K562 (cell line): ENCODE data around the gene AGPAT1. TPM values are rescaled to one million over a fixed set of nuclear protein-coding genes. Genes with fewer than 3 reads are reported as not detected.
A peak's percentile ranks its signal among the peaks of the same experiment; 100 is the strongest.

Experiments
- BACH1 ChIP-seq: fragments of 200-800 bp; sonication (Bioruptor generic); IDR thresholded peaks from 2 replicates; pipeline ENCODE4 v1.6.1; 2016; ENCODE audit warnings: missing genetic modification characterization, missing compliant biosample characterization
- BRF1 ChIP-seq: IDR thresholded peaks from 3 replicates; pipeline ENCODE4 v1.6.1; 2011; ENCODE audit warnings: borderline replicate concordance, mild to moderate bottlenecking; ENCODE audit not compliant: insufficient read length; ENCODE audit errors: extremely low read depth
- C11orf30 ChIP-seq: fragments of 450-650 bp; IDR thresholded peaks from 2 replicates; pipeline ENCODE4 v1.6.1; 2016; ENCODE audit warnings: low read depth, mild to moderate bottlenecking
- FOXJ3 ChIP-seq: sonication (generic); formaldehyde crosslinking; IDR thresholded peaks from 2 replicates; pipeline ENCODE4 v1.4.0; 2020; ENCODE audit warnings: mild to moderate bottlenecking, missing genetic modification reagents
- FOXP4 ChIP-seq: sonication (generic); formaldehyde crosslinking; IDR thresholded peaks from 2 replicates; pipeline ENCODE4 v1.8.0; 2022; ENCODE audit warnings: mild to moderate bottlenecking, missing genetic modification reagents, borderline replicate concordance
- KLF1 ChIP-seq: fragments of 450-650 bp; IDR thresholded peaks from 2 replicates; pipeline ENCODE4 v1.6.1; 2016; ENCODE audit warnings: missing genetic modification characterization, missing compliant biosample characterization
- NCOA6 ChIP-seq: fragments of 450-650 bp; IDR thresholded peaks from 2 replicates; pipeline ENCODE4 v1.6.1; 2017; ENCODE audit warnings: mild to moderate bottlenecking
- NFIC ChIP-seq: fragments of 450-650 bp; IDR thresholded peaks from 2 replicates; pipeline ENCODE4 v1.6.1; 2017; ENCODE audit warnings: mild to moderate bottlenecking, inconsistent platforms
- NFYB ChIP-seq: IDR thresholded peaks from 2 replicates; pipeline ENCODE4 v1.6.1; 2011; ENCODE audit warnings: mild to moderate bottlenecking, moderate library complexity; ENCODE audit not compliant: insufficient read length; ENCODE audit errors: extremely low read depth
- POLR2B ChIP-seq: fragments of 450-650 bp; IDR thresholded peaks from 2 replicates; pipeline ENCODE4 v1.6.1; 2018; ENCODE audit warnings: low read depth; ENCODE audit not compliant: partially characterized antibody
- PYGO2 ChIP-seq: fragments of 450-650 bp; IDR thresholded peaks from 2 replicates; pipeline ENCODE4 v1.6.1; 2016; ENCODE audit warnings: mild to moderate bottlenecking, missing genetic modification characterization, moderate library complexity, missing compliant biosample characterization
- SMARCA4 ChIP-seq: fragments of 450-650 bp; IDR thresholded peaks from 2 replicates; pipeline ENCODE4 v1.6.1; 2016
- TCF3 ChIP-seq: sonication (generic); formaldehyde crosslinking; IDR thresholded peaks from 2 replicates; pipeline ENCODE4 v1.4.0; 2020; ENCODE audit warnings: mild to moderate bottlenecking, missing genetic modification reagents
- THAP12 ChIP-seq: fragments of 250-450 bp; sonication (Bioruptor Pico); IDR thresholded peaks from 2 replicates; pipeline ENCODE4 v1.9.0; 2021; ENCODE audit warnings: mild to moderate bottlenecking, inconsistent platforms
- YY1 ChIP-seq, 3 experiments: IDR thresholded peaks; 2 replicates each; pipeline ENCODE4 v1.6.1; 2011; ENCODE audit warnings: low read length in 2 of 3, mild to moderate bottlenecking in 2 of 3, moderate library complexity in 2 of 3, borderline replicate concordance in 1 of 3, control low read depth in 1 of 3, low read depth in 1 of 3; ENCODE audit not compliant: insufficient read depth in 3 of 3, insufficient replicate concordance in 2 of 3, control insufficient read depth in 1 of 3, insufficient read length in 1 of 3; ENCODE audit errors: extremely low read depth in 1 of 3
- ZNF274 ChIP-seq: IDR thresholded peaks from 2 replicates; pipeline ENCODE4 v1.6.1; 2011; ENCODE audit warnings: low read depth, mild to moderate bottlenecking, low read length, moderate library complexity, borderline replicate concordance
- ZNF77 ChIP-seq: fragments of 250-450 bp; sonication (Bioruptor Pico); IDR thresholded peaks from 2 replicates; pipeline ENCODE4 v1.5.0; 2020
- polyA plus RNA-seq, 8 experiments: library from polyadenylated mRNA; depleted of rRNA in 4 of 8; stranded (reverse) in 5 of 8; unstranded in 3 of 8; fragments of >200 nt; fragmentation: Nextera tagmentation in 2 of 8; fragmentation: Illumina TruSeq in 1 of 8; extraction: Ambion mirVana in 2 of 8; extraction: Trizol in 1 of 8; gene quantifications; 2 replicates each; pipeline versions ENCODE4 v1.2.1 to v1.2.3, GENCODE V29; 2011 to 2014; ENCODE audit warnings: inconsistent platforms in 1 of 8, missing spikeins in 1 of 8
- total RNA-seq, 7 experiments: library from RNA; depleted of rRNA in 6 of 7; stranded (reverse); fragments of >200 nt in 6 of 7; fragmentation: Illumina TruSeq in 2 of 7; extraction: Trizol in 2 of 7; gene quantifications; 2 replicates each; pipeline versions ENCODE4 v1.2.1 to v1.2.3, GENCODE V29; 2011 to 2021; ENCODE audit warnings: low replicate concordance in 1 of 7
- TF ChIP-seq, protein P1 (sequence below): fragments of 450-650 bp; IDR thresholded peaks from 2 replicates; pipeline ENCODE4 v1.6.1; 2018; ENCODE audit warnings: mild to moderate bottlenecking, low read depth; ENCODE audit not compliant: partially characterized antibody
- TF ChIP-seq, protein P2 (sequence below): sonication (generic); formaldehyde crosslinking; IDR thresholded peaks from 2 replicates; pipeline ENCODE4 v1.4.0; 2020; ENCODE audit warnings: mild to moderate bottlenecking, missing genetic modification reagents

AGPAT1 gene
- total and polyA plus RNA-seq, 9 of the 15 experiments (the other 6 are each of a cell fraction or from before 2014, with no cell fraction given): 37.9 to 176 (median 69.4) TPM

DNA sequence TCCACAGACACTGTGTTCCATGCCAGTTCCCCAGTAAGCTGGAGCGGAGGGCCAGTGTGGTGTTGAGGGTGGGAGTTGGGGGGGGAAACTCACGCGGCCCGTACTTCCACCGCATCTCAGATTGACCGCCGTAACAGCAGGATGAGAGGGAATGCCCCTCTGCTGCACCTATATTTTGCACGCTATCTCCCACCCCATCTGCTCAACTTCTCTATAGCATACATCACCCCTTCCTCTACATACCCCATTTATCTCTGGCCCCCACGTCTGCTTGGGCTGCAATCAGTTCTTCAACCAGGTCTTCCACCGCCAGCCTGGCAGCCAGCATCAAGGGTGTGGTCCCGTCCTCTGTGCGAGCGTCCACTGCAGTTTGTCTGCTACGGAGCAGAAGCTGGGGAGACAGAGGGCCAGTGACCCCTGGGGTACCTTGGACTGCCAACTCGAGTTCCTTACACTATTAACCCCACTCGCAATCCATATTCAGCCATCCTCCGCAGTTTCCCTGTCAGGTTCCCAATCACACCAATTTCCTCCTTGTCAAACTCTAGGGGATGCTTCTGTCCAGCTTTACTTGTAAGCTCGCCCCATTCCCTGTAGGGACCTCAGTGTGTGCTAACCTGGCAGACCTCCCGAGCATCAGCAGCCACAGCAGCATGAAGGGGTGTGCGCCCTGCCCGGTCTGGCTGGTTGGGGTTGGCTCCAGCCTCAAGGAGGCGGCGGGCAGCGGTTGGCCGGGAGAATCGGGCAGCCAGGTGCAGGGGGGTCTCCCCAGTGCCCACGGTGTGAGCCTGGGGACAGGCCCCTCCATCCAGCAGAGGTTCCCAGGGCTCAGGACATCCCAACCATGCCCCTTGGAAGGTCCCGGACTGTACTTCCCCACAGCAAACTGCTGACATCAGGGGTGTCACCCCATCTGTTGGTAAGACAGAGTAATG lies 21.1 kb upstream of the AGPAT1 start (continued):
- TF ChIP-seq TCF3 (CRISPR knock-in tag) (peak; percentile 48), FOXJ3 (CRISPR knock-in tag) (no peak), KLF1 (no peak), ZNF77 (CRISPR knock-in tag) (no peak), C11orf30 (peak; percentile 18; the same call in 1 of the 2 replicates), NFIC (no peak; the same call in 1 of the 2 replicates), YY1 (IDR thresholded peaks at IDR 0.05; ENCODE audit: borderline replicate concordance in 1 of 3, control insufficient read depth in 1 of 3, extremely low read depth in 1 of 3, insufficient read depth in 3 of 3, insufficient read length in 1 of 3, insufficient replicate concordance in 2 of 3, low read depth in 1 of 3, low read length in 2 of 3) (no peak), PYGO2 (peak; percentile 18; the same call in 1 of the 2 replicates), NCOA6 (no peak), THAP12 (peak; percentile 11; the same call in 1 of the 2 replicates), NFYB (no peak), BACH1 (tag) (no peak), BRF1 (no peak), SMARCA4 (0 out of 2 replicates have a peak, but pooled peaks have one; percentile 7), FOXP4 (CRISPR knock-in tag) (no peak), POLR2B (no peak), ZNF274 (no peak)
- TF ChIP-seq, protein P1, sequence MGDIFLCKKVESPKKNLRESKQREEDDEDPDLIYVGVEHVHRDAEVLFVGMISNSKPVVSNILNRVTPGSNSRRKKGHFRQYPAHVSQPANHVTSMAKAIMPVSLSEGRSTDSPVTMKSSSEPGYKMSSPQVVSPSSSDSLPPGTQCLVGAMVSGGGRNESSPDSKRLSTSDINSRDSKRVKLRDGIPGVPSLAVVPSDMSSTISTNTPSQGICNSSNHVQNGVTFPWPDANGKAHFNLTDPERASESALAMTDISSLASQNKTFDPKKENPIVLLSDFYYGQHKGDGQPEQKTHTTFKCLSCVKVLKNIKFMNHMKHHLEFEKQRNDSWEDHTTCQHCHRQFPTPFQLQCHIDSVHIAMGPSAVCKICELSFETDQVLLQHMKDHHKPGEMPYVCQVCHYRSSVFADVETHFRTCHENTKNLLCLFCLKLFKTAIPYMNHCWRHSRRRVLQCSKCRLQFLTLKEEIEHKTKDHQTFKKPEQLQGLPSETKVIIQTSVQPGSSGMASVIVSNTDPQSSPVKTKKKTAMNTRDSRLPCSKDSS: no peak
- TF ChIP-seq, protein P2, sequence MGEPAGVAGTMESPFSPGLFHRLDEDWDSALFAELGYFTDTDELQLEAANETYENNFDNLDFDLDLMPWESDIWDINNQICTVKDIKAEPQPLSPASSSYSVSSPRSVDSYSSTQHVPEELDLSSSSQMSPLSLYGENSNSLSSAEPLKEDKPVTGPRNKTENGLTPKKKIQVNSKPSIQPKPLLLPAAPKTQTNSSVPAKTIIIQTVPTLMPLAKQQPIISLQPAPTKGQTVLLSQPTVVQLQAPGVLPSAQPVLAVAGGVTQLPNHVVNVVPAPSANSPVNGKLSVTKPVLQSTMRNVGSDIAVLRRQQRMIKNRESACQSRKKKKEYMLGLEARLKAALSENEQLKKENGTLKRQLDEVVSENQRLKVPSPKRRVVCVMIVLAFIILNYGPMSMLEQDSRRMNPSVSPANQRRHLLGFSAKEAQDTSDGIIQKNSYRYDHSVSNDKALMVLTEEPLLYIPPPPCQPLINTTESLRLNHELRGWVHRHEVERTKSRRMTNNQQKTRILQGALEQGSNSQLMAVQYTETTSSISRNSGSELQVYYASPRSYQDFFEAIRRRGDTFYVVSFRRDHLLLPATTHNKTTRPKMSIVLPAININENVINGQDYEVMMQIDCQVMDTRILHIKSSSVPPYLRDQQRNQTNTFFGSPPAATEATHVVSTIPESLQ (CRISPR knock-in tag): no peak
